NB4 (cell line): ENCODE data around the gene PRDM1.

Experiments
- DNase-seq: peaks from one replicate; pipeline ENCODE4 v3.0.0; 2010; ENCODE audit warnings: low read depth
- H3K4me3 ChIP-seq: one replicate; pipeline ENCODE4 v1.5.1; 2011; ENCODE audit warnings: mild to moderate bottlenecking, low read depth, low read length, moderate library complexity
- MAX ChIP-seq: IDR thresholded peaks from 2 replicates; pipeline ENCODE4 v1.6.1; 2011; ENCODE audit warnings: low read depth, low read length
- MYC ChIP-seq: IDR thresholded peaks from 2 replicates; pipeline ENCODE4 v1.6.1; 2011; ENCODE audit warnings: low read depth, low read length
- POLR2A ChIP-seq: IDR thresholded peaks from 2 replicates; pipeline ENCODE4 v1.6.1; 2011; ENCODE audit warnings: mild to moderate bottlenecking; ENCODE audit not compliant: insufficient read length; ENCODE audit errors: extremely low read depth
- TF ChIP-seq, protein P1 (sequence below): IDR thresholded peaks from one replicate; pipeline ENCODE4 v1.5.1; 2012; ENCODE audit warnings: low read depth, low read length

The PRDM1 gene

GRCh38 chr6:106064142-106064541 is 22.0 kb upstream of the PRDM1 start:
- TF ChIP-seq, protein P1, sequence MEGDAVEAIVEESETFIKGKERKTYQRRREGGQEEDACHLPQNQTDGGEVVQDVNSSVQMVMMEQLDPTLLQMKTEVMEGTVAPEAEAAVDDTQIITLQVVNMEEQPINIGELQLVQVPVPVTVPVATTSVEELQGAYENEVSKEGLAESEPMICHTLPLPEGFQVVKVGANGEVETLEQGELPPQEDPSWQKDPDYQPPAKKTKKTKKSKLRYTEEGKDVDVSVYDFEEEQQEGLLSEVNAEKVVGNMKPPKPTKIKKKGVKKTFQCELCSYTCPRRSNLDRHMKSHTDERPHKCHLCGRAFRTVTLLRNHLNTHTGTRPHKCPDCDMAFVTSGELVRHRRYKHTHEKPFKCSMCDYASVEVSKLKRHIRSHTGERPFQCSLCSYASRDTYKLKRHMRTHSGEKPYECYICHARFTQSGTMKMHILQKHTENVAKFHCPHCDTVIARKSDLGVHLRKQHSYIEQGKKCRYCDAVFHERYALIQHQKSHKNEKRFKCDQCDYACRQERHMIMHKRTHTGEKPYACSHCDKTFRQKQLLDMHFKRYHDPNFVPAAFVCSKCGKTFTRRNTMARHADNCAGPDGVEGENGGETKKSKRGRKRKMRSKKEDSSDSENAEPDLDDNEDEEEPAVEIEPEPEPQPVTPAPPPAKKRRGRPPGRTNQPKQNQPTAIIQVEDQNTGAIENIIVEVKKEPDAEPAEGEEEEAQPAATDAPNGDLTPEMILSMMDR: no peak
- TF ChIP-seq MYC (no peak), MAX (no peak), POLR2A (no peak)
- no peak for DNase-seq
- H3K4me3 ChIP-seq: no peak overlapping the region

DNA sequence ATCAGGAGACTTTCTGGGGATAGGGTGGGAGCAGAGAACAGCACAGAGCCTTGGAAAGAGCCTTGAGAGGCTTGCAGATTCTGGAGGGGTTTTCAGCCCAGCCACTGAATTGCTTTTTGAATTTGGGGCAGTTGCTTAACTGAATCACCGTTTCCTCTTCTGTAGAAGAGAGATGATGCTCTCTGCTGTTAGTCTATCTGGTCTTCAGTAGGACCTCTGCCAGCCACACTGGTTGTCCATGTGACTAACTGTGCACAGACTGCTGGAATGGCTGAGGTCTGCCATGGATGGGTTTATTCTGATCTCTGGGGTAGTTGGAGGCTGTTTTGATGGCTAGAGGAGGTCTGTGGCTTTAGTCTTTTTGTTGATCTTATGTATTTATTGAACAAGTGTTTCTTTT is 21.4 kb upstream of the PRDM1 start:
- TF ChIP-seq, protein P1: no peak
- TF ChIP-seq POLR2A (no peak), MAX (no peak), MYC (no peak)
- DNase-seq: no peak
- H3K4me3 ChIP-seq: no peak overlapping the region

- no peak for TF ChIP-seq MYC
- TF ChIP-seq, protein P1: no peak
- no peak for TF ChIP-seq POLR2A
- TF ChIP-seq MAX: no peak
- H3K4me3 ChIP-seq: no peak overlapping the region
- no peak for DNase-seq
Measured at GRCh38 chr6:106066989-106067388, 19.1 kb upstream of the PRDM1 start.

GRCh38 chr6:106069478-106069877 is 16.7 kb upstream of the PRDM1 start:
- DNase-seq: no peak
- no peak overlapping the region for H3K4me3 ChIP-seq

DNA sequence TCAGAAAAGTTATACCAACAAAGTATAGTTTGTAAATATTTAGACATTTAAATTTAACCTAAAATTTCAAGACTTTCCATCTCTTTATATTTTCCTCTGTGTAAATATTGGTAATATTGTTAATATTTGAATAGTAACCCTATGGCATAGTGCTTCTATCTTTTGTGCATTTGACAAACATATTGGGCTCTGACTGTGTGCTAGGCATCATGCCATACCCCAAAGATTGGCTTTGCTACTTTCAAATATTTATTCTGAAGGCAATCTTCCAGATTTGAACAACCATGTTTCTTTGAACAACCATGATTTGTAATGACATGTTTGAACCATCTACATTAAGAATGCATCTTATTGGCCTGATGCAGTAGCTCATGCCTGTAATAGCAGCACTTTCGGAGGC is 15.5 kb upstream of the PRDM1 start:
- no peak for DNase-seq
- no peak for TF ChIP-seq POLR2A
- TF ChIP-seq MAX: no peak
- TF ChIP-seq MYC: no peak
- TF ChIP-seq, protein P1: no peak
- no peak overlapping the region for H3K4me3 ChIP-seq

More at GRCh38 chr6:106069478-106069877, 16.7 kb upstream of the PRDM1 start:
- TF ChIP-seq MYC: no peak
- TF ChIP-seq MAX: no peak
- TF ChIP-seq, protein P1: no peak
- TF ChIP-seq POLR2A: no peak
